ENCODE data around the gene CCSER1. TPM values are rescaled to one million over a fixed set of nuclear protein-coding genes. Genes with fewer than 3 reads are reported as not detected.

Gene CCSER1
- total and polyA plus RNA-seq, 2 experiments from 2014 or later = 2.9 to 3.4 TPM

DNA sequence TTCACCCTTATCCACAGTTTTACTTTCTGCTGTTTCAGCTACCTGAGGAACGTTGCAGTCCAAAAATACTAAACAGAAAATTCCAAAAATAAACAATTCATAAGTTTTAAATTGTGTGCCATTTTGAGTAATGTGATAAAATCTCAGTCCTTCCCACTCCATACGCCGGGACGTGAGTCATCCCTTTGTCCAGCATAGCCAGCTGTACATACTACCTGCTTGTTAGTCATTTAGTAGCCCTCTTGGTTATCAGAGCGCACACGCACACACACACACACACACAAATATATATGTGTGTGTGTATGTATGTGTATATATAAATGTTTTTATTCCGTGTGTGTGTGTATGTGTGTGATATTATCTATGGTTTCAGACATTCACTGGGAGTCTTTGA lies 4.8 kb upstream of the CCSER1 start:
- ATAC-seq = no peak
- no peak overlapping the region for H3K4me3 Mint-ChIP-seq
- no peaks in the 10 kb centered on the region for H3K9me2 ChIP-seq (ENCODE audit: insufficient read depth)

More for the DNA sequence above, 4.8 kb upstream of the CCSER1 start:
- H3K27ac ChIP-seq (ENCODE audit: low read depth) = no peak overlapping the region
- no peak for DNase-seq (ENCODE audit: low spot score)
- Mint-ChIP-seq H3K27ac (no peak overlapping the region), H3K4me1 (peaks cover 32% of the 10 kb centered on the region), H3K9me3 (no peaks in the 10 kb centered on the region), H3K27me3 (ENCODE audit: insufficient read depth, low read depth, poor library complexity) (peaks cover 1% of the 10 kb centered on the region), H3K36me3 (ENCODE audit: low read depth) (no peaks in the 10 kb centered on the region)
- no peaks in the 10 kb centered on the region for H3K36me3 ChIP-seq (ENCODE audit: insufficient read depth)
- peaks cover 24% of the 10 kb centered on the region for H3K4me1 ChIP-seq (ENCODE audit: insufficient read depth)
- H2AFZ ChIP-seq = no peak overlapping the region
- 0 out of 2 replicates have a peak, but pooled peaks cover 6% of the 10 kb centered on the region for H3F3A ChIP-seq (replicated peaks; ENCODE audit: low read depth)
- H3K79me2 ChIP-seq (replicated peaks; ENCODE audit: insufficient read depth) = no peaks in the 10 kb centered on the region
- no peak overlapping the region for H3K4me2 ChIP-seq
- H3K4me3 ChIP-seq = no peak overlapping the region
- peaks cover 17% of the 10 kb centered on the region for H3K27me3 ChIP-seq (ENCODE audit: insufficient read depth)
- no peaks in the 10 kb centered on the region for H4K20me1 ChIP-seq (replicated peaks; ENCODE audit: insufficient read depth)
- no peak for TF ChIP-seq CREB1 (CRISPR knock-in tag; IDR thresholded peaks at IDR 0.05; ENCODE audit: low read depth)
- TF ChIP-seq ZNF331 (CRISPR knock-in tag; IDR thresholded peaks at IDR 0.05; ENCODE audit: low read depth) = no peak
- TF ChIP-seq JUNB (IDR thresholded peaks at IDR 0.05; ENCODE audit: unreplicated experiment) = no peak
- TF ChIP-seq POLR2AphosphoS5 (IDR thresholded peaks at IDR 0.05; ENCODE audit: low read depth) = no peak
- TF ChIP-seq, protein P1, sequence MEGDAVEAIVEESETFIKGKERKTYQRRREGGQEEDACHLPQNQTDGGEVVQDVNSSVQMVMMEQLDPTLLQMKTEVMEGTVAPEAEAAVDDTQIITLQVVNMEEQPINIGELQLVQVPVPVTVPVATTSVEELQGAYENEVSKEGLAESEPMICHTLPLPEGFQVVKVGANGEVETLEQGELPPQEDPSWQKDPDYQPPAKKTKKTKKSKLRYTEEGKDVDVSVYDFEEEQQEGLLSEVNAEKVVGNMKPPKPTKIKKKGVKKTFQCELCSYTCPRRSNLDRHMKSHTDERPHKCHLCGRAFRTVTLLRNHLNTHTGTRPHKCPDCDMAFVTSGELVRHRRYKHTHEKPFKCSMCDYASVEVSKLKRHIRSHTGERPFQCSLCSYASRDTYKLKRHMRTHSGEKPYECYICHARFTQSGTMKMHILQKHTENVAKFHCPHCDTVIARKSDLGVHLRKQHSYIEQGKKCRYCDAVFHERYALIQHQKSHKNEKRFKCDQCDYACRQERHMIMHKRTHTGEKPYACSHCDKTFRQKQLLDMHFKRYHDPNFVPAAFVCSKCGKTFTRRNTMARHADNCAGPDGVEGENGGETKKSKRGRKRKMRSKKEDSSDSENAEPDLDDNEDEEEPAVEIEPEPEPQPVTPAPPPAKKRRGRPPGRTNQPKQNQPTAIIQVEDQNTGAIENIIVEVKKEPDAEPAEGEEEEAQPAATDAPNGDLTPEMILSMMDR (conservative IDR thresholded peaks at IDR 0.05; ENCODE audit: low read depth in 2 of 2) = no peak
- TF ChIP-seq NANOG (IDR thresholded peaks at IDR 0.05; ENCODE audit: borderline replicate concordance) = no peak
- no peak for TF ChIP-seq EZH2 (IDR thresholded peaks at IDR 0.05; ENCODE audit: low read depth, unreplicated experiment)
- TF ChIP-seq ZNF114 (CRISPR knock-in tag; IDR thresholded peaks at IDR 0.05) = no peak
- TF ChIP-seq EZH2phosphoT487 (IDR thresholded peaks at IDR 0.05; ENCODE audit: unreplicated experiment) = no peak
- TF ChIP-seq, protein P2, sequence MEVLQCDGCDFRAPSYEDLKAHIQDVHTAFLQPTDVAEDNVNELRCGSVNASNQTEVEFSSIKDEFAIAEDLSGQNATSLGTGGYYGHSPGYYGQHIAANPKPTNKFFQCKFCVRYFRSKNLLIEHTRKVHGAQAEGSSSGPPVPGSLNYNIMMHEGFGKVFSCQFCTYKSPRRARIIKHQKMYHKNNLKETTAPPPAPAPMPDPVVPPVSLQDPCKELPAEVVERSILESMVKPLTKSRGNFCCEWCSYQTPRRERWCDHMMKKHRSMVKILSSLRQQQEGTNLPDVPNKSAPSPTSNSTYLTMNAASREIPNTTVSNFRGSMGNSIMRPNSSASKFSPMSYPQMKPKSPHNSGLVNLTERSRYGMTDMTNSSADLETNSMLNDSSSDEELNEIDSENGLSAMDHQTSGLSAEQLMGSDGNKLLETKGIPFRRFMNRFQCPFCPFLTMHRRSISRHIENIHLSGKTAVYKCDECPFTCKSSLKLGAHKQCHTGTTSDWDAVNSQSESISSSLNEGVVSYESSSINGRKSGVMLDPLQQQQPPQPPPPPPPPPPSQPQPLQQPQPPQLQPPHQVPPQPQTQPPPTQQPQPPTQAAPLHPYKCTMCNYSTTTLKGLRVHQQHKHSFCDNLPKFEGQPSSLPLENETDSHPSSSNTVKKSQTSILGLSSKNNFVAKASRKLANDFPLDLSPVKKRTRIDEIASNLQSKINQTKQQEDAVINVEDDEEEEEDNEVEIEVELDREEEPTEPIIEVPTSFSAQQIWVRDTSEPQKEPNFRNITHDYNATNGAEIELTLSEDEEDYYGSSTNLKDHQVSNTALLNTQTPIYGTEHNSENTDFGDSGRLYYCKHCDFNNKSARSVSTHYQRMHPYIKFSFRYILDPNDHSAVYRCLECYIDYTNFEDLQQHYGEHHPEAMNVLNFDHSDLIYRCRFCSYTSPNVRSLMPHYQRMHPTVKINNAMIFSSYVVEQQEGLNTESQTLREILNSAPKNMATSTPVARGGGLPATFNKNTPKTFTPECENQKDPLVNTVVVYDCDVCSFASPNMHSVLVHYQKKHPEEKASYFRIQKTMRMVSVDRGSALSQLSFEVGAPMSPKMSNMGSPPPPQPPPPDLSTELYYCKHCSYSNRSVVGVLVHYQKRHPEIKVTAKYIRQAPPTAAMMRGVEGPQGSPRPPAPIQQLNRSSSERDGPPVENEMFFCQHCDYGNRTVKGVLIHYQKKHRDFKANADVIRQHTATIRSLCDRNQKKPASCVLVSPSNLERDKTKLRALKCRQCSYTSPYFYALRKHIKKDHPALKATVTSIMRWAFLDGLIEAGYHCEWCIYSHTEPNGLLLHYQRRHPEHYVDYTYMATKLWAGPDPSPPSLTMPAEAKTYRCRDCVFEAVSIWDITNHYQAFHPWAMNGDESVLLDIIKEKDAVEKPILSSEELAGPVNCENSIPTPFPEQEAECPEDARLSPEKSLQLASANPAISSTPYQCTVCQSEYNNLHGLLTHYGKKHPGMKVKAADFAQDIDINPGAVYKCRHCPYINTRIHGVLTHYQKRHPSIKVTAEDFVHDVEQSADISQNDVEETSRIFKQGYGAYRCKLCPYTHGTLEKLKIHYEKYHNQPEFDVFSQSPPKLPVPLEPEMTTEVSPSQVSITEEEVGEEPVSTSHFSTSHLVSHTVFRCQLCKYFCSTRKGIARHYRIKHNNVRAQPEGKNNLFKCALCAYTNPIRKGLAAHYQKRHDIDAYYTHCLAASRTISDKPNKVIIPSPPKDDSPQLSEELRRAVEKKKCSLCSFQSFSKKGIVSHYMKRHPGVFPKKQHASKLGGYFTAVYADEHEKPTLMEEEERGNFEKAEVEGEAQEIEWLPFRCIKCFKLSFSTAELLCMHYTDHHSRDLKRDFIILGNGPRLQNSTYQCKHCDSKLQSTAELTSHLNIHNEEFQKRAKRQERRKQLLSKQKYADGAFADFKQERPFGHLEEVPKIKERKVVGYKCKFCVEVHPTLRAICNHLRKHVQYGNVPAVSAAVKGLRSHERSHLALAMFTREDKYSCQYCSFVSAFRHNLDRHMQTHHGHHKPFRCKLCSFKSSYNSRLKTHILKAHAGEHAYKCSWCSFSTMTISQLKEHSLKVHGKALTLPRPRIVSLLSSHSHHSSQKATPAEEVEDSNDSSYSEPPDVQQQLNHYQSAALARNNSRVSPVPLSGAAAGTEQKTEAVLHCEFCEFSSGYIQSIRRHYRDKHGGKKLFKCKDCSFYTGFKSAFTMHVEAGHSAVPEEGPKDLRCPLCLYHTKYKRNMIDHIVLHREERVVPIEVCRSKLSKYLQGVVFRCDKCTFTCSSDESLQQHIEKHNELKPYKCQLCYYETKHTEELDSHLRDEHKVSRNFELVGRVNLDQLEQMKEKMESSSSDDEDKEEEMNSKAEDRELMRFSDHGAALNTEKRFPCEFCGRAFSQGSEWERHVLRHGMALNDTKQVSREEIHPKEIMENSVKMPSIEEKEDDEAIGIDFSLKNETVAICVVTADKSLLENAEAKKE (CRISPR knock-in tag; IDR thresholded peaks at IDR 0.05) = no peak
- no peak for TF ChIP-seq STAT1 (IDR thresholded peaks at IDR 0.05; ENCODE audit: unreplicated experiment)
- TF ChIP-seq, protein P3, sequence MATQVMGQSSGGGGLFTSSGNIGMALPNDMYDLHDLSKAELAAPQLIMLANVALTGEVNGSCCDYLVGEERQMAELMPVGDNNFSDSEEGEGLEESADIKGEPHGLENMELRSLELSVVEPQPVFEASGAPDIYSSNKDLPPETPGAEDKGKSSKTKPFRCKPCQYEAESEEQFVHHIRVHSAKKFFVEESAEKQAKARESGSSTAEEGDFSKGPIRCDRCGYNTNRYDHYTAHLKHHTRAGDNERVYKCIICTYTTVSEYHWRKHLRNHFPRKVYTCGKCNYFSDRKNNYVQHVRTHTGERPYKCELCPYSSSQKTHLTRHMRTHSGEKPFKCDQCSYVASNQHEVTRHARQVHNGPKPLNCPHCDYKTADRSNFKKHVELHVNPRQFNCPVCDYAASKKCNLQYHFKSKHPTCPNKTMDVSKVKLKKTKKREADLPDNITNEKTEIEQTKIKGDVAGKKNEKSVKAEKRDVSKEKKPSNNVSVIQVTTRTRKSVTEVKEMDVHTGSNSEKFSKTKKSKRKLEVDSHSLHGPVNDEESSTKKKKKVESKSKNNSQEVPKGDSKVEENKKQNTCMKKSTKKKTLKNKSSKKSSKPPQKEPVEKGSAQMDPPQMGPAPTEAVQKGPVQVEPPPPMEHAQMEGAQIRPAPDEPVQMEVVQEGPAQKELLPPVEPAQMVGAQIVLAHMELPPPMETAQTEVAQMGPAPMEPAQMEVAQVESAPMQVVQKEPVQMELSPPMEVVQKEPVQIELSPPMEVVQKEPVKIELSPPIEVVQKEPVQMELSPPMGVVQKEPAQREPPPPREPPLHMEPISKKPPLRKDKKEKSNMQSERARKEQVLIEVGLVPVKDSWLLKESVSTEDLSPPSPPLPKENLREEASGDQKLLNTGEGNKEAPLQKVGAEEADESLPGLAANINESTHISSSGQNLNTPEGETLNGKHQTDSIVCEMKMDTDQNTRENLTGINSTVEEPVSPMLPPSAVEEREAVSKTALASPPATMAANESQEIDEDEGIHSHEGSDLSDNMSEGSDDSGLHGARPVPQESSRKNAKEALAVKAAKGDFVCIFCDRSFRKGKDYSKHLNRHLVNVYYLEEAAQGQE (IDR thresholded peaks at IDR 0.05; ENCODE audit: unreplicated experiment) = no peak
- TF ChIP-seq, protein P4, sequence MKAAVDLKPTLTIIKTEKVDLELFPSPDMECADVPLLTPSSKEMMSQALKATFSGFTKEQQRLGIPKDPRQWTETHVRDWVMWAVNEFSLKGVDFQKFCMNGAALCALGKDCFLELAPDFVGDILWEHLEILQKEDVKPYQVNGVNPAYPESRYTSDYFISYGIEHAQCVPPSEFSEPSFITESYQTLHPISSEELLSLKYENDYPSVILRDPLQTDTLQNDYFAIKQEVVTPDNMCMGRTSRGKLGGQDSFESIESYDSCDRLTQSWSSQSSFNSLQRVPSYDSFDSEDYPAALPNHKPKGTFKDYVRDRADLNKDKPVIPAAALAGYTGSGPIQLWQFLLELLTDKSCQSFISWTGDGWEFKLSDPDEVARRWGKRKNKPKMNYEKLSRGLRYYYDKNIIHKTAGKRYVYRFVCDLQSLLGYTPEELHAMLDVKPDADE (IDR thresholded peaks at IDR 0.05) = no peak
